HG03439 (cell line): Measurements from ENCODE around the gene PNPLA5.
"Not testable (repeated sequence)": the region's sequence is repeated elsewhere in the genome, so short reads cannot be mapped to it uniquely, and the experiment has no call there.

ENCODE experiments used
- ATAC-seq: cut with Tn5 transposase; IDR thresholded peaks from one replicate; pipeline ENCODE4 v1.9.1; 2021; ENCODE audit warnings: mild to moderate bottlenecking, moderate library complexity; ENCODE audit not compliant: unreplicated experiment

The PNPLA5 gene

GRCh38 chr22:43903033-43903432 is 11.2 kb upstream of the PNPLA5 start:
- ATAC-seq: not testable (repeated sequence)

DNA sequence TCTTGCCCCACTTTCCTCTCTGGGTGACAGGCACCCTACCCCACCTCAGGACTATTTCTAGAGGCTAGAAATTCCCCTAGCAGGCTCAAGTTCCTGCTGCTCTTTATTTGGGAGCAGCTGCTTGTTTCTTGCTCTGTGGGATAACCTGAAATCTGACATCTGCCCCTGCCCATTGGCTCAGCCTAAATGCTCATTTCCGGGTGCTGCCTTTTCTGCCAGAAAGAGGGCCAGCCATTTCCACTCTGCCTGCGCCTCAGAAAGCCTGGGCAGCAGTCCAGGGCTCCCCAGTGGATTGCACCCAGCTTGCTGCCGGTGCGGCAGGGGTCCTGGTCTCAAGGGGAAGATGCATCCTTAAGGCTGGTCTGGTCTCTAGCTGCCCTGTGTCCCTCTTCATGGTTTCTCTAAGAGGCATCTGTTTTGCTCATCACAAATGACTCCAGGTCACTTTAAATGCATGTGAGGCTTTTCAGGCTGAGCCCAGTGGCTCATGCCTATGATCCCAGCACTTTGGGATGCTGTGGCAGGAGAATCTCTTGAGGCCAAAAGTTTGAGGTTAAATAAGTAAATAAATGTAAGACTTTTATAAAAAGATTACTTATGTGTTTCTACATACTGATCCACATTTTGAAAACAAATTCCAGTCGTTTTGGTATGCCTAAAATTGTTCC is 10.3 kb upstream of the PNPLA5 start:
- no peak for ATAC-seq

- no peak for ATAC-seq
These were observed 8.4 kb upstream of the PNPLA5 start for GRCh38 chr22:43900206-43900605.

DNA sequence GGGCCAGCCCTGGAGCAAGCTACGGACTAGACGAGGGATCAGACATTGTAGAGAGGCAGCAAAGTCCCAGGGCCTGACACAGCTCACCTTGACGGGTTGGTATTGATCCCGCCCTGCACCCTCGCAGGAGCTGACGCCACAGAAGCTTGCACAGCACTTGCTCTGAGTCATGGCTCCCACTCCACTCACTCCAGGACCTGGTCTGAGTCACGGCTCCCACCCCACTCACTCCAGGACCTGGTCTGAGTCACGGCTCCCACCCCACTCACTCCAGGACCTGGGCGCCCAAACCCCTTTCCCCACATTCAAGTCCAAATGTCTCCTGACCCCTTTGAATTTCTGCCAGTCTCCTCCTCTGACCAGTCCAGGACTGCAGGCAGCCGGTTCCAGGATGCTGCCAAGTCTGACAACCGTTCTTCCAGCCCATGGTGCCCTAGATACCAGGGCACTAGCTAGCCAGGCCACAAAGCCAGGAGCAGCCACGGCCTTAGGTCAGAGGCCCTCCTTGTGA is 6.0 kb upstream of the PNPLA5 start:
- no peak for ATAC-seq

- no peak for ATAC-seq
These were observed 4.3 kb upstream of the PNPLA5 start for GRCh38 chr22:43895986-43896645.

GRCh38 chr22:43894122-43894521 is 2.3 kb upstream of the PNPLA5 start:
- ATAC-seq: no peak

DNA sequence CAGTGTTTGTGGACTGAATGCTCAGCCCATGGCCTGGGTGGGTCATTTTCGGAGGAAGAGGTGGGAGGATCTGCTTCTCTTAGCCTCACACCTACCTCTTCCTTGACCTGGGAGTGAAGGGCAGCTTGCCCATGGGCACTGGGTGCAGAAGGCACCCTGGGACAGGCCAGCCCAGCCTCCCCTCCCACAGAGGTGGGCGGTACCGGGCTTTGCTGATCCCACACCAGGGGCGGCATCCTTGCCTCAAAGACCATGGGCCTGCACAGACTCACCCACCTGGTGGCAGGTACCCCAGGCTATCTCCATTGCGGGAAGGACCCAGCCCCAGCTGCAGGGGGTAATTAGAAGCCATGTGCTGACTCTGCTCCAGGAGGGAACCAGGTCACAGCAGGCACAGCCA is 1.5 kb upstream of the PNPLA5 start:
- ATAC-seq: no peak

GRCh38 chr22:43892183-43892894 is 526 bp upstream of the PNPLA5 start:
- no peak for ATAC-seq

DNA sequence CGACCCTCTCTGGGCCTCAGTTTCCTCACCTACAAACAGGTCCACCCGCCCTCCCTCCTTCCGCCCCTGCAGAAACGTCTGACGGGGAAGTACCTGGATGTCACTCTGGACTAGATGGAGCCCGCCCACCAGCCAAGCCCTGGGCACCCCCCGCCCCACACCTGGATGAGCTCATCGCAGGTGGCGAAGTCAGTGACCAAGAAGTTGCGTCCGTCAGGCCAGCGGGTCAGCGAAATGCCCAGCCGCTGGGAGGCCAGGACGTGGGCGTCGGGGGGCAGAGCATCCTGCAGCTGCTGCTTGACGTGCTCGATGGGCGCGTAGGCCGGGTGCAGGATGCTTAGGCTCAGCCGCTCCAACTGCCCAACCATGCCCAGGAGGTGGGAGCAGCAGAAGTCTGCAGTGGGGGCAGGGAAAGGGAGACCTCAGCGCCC is 897 bp downstream of the PNPLA5 start:
- ATAC-seq: no peak

GRCh38 chr22:43889860-43890253 is 2.0 kb downstream of the PNPLA5 start:
- no peak for ATAC-seq

DNA sequence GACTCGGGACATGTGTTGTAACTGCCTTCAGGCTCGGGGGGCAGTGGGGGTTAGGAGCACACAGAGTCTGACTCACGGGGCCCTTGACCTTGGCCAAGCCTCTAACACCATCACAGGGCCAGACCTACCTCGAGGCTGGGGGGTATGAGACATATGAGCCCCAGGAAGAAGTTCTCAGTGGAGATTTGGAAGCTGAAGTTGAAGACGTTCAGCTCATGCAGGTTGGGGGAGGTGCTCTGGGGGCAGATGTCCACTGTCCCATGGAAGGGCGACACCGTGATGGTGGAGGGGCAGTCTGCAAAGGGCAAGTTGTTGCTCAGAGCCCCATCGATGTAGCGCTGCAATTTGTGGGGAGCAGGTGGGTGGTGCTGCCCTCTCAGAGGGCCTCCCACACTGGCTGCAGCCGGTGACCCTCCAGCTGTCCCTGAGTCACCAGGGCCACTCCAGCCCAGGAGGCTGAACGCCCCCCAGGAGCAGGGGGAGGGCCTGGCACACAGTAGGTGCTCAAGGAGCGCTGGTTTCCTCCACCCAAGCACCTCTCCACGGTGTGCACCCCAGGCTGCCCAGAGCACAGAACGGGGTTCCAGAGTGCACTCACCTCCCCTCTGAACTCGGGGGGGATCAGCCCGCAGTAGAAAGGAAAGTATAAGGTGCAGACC is 2.5 kb downstream of the PNPLA5 start:
- no peak for ATAC-seq

DNA sequence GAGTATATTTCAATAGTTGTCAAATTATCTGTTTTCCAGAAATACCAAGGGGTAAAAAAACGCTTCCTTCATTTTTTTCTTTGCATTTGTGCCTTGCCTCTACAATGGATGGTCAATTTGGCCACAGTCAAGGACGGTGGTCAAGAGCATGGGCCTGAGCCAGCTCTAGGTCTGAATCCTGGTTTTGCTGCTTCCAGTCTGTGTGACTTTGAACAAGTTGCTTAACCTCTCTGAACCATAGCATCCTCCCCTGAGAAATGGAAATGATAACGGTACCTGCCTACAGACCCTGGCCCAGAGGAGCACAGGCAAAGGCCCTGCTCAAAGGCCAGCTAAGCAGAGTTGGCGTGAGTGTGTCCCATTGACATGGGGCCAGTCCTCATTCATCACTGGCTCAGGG is 3.1 kb downstream of the PNPLA5 start:
- no peak for ATAC-seq

DNA sequence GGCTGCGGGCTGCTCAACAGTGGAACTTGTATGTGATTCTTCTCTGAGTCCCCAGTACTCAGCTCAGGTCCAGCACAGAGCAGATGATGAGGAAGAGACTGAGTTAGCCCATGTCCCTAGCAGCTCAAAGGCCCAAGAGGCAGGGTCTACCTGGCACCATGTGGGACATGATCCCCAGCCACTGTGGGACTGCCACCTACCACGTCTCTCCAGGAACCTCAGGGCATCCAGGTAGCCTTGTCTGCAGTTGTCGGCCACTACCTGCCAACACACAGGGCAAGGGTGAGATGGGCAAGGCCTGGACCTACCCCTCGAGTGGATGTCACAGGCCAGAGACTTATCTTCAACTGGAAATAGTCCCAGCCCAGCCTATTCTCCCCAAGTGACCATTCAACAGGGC is 4.4 kb downstream of the PNPLA5 start:
- no peak for ATAC-seq

DNA sequence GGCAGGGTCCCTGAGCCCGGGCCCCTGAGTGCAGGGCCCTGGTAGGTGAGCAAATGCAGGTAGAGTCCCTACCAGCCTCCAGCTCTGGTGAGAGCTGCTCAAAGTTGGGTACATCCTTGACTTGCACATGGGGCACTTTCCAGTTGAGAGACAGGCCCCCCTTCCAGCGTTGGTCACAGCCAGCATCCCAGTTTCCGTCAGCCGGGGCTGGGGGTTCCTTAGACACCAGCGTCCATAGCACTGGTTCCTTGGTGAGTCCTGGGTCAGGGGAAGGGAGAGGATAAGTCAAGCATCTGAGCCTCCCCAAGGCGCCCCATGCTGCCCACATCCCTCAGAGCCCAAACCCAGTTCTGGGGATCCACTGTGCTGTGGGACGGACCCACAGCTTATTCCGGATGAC is 5.6 kb downstream of the PNPLA5 start:
- ATAC-seq: no peak

GRCh38 chr22:43885786-43886185 is 6.0 kb downstream of the PNPLA5 start:
- ATAC-seq: no peak

DNA sequence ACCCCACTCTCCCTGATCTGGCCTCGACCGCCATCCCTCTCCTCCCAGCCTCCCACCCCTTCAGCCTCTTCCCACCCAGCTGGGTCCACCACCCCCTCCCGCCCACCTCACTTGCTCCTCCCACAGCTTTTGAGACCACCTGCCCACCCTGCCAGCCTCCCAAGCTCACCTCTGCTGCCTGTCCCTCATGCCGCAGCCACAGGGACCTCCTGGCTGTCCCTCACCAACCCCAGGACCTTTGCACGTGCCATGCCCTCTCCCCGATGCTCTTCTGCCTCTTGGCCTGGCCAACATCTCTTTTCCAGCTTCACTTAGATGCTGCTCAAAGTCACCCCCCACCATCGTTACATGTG is 6.5 kb downstream of the PNPLA5 start:
- no peak for ATAC-seq

- ATAC-seq: peak; percentile 72
These were observed 7.1 kb downstream of the PNPLA5 start for GRCh38 chr22:43884600-43885318.

- ATAC-seq: no peak
These were observed 7.9 kb downstream of the PNPLA5 start for GRCh38 chr22:43883719-43884415.

DNA sequence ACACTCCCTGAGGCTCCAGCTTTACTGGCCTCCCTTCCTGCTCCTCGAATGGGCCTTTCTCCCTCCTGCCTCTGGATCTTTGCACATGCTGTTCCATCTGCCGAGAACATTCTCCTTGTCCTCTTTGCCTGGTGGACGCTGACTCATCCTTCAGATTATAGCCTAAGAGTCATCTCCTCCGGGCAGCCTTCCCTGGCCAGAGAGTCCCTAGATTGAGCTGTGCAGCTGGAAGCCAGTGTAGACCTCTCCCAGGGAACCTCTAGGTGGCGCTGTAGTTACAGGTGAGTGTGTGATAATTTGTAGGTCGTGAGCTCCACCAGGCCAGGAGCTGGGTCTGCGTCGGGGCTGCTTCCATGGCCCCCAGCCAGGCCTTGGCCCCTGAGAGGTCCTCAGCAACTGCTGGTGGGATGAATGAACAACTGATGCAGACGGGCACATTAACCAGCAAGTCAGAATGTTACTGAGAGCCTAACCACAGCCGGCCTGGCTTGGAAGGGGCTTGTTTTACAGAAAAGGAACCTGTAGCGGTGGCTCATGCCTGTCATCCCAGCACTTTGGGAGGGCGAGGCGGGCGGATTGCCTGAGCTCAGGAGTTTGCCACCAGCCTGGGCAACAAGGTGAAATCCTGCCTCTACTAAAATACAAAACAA is 8.7 kb downstream of the PNPLA5 start:
- no peak for ATAC-seq
